ENCODE results near the gene MAP3K7CL.

MAP3K7CL gene

DNA sequence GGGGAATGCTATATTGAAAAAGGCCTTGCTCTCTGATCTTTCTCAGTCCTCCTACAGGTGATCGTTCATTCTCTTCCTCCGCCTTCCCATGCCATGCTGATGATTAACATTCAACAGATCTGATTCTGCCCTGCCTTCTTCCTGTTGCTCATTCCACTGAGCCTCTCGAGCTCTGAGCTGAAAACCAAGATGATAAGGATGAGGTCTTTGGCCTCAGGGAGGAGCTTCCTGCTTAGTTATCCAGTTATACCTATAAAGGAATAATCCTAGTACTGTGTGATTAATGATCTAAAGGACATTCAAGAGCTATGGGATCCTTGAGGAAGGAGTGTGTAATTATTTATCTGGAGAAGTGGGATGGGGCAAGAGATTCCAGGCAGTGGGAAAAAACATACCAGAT is 25.2 kb upstream of the MAP3K7CL start:
- no peak for DNase-seq (ENCODE audit: low read depth in 1 of 2, low spot score in 1 of 2)
- in situ Hi-C loops (cut with HindIII; ENCODE audit: low pct_unique_long_range_greater_than_20kb, low sequenced_read_pairs): no loop called here
- TF ChIP-seq JUND (IDR thresholded peaks at IDR 0.05; ENCODE audit: low read depth): no peak

DNA sequence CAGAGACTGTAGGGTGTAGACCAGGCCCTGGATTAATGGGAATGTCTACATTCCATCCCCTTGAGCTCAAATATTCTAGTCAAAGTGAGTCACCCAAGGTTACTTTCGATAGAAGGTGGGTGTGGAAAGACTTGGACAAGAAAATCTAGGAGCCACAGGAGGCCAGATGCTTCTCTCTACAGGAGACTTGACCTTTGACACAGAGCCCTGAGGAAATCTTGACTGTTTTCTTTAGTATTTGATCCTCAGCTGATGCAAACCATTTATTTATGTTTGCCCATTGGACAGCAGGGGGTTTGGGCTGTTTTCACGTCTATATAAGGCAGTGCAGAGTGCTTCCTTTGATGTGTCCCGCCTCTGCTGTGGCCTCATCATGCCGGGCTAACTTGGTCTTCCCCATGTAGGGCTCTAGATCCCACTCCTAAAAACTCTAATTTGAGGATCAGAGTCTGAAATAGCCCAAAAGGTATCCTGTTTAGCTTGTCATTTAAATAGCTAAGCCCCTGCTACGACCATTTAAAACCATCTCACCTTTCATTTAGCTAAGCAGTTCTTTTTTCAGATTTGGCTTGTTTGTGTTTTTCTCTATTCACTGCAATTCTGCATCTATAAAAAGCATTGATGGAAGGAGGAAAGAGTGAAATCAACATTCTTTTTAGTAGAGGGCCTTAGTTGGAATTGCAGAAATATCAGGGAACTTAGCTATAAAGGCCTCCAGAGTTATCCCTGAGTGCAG is 15.5 kb upstream of the MAP3K7CL start:
- no peak for TF ChIP-seq JUND (IDR thresholded peaks at IDR 0.05; ENCODE audit: low read depth)
- no peak for DNase-seq (ENCODE audit: low read depth in 1 of 2, low spot score in 1 of 2)
- in situ Hi-C loops (cut with HindIII; ENCODE audit: low pct_unique_long_range_greater_than_20kb, low sequenced_read_pairs): no loop called here

DNA sequence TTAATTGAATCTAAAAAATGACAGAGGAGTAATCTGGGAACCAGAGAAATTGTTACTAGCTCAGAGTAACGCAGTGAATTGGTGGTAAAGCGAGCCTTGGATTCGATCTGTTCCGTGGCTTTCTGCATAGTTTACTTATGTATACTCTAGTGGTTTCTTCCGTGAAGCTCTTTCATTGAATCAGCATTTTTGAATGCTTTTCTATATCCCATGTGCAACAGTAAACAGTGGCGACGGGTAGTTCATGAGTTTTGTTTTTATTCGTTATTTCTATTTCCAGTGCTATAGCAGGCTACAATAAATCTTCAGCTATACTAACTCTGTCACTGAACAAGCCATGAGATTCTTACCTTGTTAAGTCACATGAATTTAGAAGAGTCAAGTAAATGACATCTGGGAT is 14.5 kb upstream of the MAP3K7CL start:
- no peak for TF ChIP-seq JUND (IDR thresholded peaks at IDR 0.05; ENCODE audit: low read depth)
- in situ Hi-C loops (cut with HindIII; ENCODE audit: low pct_unique_long_range_greater_than_20kb, low sequenced_read_pairs): no loop called here
- no peak for DNase-seq (ENCODE audit: low read depth in 1 of 2, low spot score in 1 of 2)

DNA sequence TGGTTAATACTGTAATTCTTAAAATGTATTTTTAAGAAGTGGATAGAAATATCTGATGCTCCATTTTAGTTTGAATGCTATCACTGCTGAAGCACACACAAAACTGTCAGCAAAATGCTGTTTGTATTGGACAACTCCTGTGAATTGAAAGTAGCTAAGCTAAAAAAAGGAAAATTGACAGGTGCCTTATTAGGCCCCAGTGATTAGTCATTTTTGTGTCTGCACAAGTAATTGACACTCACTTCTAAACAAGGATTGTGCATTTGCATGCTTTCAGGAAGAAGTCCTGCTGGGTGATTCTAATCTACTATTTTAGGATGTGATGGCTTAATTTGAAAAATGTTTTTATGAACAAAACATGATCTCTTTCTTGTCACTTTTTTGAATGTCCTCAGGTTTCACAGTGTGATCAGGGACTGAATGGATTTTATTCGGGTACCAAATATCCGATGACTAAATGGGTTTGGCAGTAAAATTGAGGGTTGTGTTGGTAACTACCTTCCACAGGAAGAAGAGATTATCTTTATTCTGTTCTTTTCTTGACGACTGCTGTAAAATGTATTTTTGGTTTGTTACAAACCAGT is 13.0 kb upstream of the MAP3K7CL start:
- DNase-seq (ENCODE audit: low read depth in 1 of 2, low spot score in 1 of 2): no peak
- in situ Hi-C loops (cut with HindIII; ENCODE audit: low pct_unique_long_range_greater_than_20kb, low sequenced_read_pairs): no loop called here
- no peak for TF ChIP-seq JUND (IDR thresholded peaks at IDR 0.05; ENCODE audit: low read depth)

DNA sequence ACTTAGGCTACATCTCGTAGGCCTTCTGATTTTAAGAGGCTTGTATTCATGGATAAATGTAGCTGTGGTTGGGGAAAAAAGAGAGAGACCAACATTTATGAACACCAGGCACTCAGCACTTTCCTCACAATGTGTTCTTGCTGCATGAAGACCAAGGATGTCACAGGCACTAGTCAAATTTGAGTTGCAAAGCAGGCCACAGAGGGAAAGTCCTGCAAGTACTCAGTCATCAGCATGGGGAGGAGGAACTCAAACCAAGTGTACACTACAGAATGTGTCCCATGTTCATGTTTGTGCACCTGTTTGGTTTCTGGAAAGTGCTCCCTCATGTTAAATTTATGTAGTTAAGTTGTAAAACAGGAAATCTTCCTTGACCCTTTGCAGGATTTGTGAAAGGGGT is 8.7 kb upstream of the MAP3K7CL start:
- DNase-seq (ENCODE audit: low read depth in 1 of 2, low spot score in 1 of 2): no peak
- in situ Hi-C loops (cut with HindIII; ENCODE audit: low pct_unique_long_range_greater_than_20kb, low sequenced_read_pairs): no loop called here
- no peak for TF ChIP-seq JUND (IDR thresholded peaks at IDR 0.05; ENCODE audit: low read depth)

DNA sequence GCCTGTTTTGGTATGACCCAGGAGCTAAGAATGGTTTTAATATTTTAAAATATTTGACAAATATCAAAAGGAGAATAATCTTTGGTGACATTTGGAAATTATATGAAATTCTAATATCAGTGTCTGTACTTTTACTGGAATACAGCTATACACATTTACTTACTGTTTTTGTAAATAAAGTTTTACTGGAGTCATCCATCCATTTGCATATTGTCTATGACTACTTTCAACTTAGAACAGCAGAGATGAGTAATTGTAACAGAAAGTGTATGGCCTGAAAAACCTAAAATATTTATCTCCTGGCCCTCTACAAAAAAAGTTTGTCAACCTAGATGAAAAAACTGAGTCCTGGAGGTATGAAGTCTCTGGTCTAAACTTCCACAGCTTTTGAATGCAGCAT is 5.8 kb upstream of the MAP3K7CL start:
- in situ Hi-C loops (cut with HindIII; ENCODE audit: low pct_unique_long_range_greater_than_20kb, low sequenced_read_pairs): no loop called here
- TF ChIP-seq JUND (IDR thresholded peaks at IDR 0.05; ENCODE audit: low read depth): no peak
- DNase-seq (ENCODE audit: low read depth in 1 of 2, low spot score in 1 of 2): no peak

DNA sequence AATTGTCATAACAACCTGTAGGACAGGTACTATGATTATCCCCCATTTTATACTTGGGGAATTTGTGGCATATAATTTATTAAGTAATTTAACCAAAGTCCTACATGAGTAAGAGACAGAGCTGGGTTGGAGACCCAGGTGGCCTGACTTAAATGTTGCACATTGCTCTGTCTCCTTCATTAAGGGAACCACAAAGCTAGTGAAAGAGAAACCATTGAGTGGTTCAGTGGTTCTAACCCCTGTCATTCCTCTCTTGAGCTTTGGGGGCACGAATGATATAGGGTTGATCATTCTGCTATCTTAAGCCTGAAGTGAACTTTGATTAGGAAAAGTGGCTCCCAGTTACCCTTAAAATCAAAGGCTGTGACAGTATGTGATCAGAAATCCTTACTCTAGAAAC is 5.3 kb upstream of the MAP3K7CL start:
- in situ Hi-C loops (cut with HindIII; ENCODE audit: low pct_unique_long_range_greater_than_20kb, low sequenced_read_pairs): no loop called here
- no peak for DNase-seq (ENCODE audit: low read depth in 1 of 2, low spot score in 1 of 2)
- TF ChIP-seq JUND (IDR thresholded peaks at IDR 0.05; ENCODE audit: low read depth): no peak

DNA sequence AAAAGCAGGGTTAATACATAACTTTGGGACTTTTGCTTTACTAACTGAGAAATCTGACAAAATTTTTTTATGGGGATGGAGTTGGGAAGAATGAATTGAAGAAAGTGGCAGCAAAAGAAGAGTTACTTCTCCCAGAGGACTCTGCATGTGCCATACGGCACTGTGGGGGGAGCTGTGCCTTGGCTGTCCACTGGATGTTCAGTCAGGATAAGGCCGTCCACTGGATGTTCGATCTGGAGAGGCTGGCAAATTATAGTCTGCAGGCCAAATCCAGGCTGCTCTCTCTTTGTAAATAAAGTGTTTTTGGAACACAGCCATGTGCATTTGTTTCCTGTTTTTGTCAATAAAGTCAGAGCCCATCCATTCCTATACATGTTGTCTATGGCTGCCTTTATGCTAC is 4.5 kb upstream of the MAP3K7CL start:
- in situ Hi-C loops (cut with HindIII; ENCODE audit: low pct_unique_long_range_greater_than_20kb, low sequenced_read_pairs): no loop called here
- no peak for TF ChIP-seq JUND (IDR thresholded peaks at IDR 0.05; ENCODE audit: low read depth)
- no peak for DNase-seq (ENCODE audit: low read depth in 1 of 2, low spot score in 1 of 2)

DNA sequence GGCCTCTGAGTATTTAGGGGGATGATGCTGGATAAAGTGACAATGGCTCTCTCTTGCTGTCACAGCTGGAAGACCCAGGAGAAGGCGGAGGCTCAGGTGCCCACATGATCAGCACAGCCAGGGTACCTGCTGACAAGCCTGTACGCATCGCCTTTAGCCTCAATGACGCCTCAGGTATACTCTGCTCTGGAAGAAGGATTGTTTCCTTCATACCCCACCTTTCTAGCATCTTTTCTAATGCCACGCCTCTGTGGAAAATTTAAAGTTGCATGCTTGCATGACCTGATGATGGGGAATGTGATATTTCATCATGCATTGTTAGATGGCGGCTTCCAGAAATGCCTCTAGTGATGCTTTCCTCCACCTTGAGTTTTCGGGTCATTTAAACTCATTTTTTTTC is 2.8 kb downstream of the MAP3K7CL start:
- no peak for DNase-seq (ENCODE audit: low read depth in 1 of 2, low spot score in 1 of 2)
- in situ Hi-C loops (cut with HindIII; ENCODE audit: low pct_unique_long_range_greater_than_20kb, low sequenced_read_pairs): no loop called here
- no peak for TF ChIP-seq JUND (IDR thresholded peaks at IDR 0.05; ENCODE audit: low read depth)

DNA sequence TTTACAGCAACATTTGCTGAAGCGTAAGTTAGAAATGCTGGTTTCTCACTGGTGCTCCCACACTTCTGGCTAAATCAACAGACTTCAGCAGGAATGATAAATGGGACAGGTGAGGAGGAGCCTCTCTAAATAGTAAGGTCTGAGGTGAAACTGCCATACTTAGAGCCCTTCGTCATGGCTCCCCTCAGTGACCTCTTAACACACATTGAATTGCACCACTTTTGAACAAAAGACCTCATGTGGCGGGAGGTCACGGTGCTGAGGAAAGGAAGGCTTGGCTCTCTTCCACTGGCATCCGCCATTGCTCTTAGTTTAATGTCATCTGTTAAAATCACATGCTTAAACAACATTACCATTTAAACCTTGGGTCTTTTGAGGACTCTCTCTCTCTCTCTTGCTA is 3.4 kb downstream of the MAP3K7CL start:
- no peak for DNase-seq (ENCODE audit: low read depth in 1 of 2, low spot score in 1 of 2)
- no peak for TF ChIP-seq JUND (IDR thresholded peaks at IDR 0.05; ENCODE audit: low read depth)
- in situ Hi-C loops (cut with HindIII; ENCODE audit: low pct_unique_long_range_greater_than_20kb, low sequenced_read_pairs): no loop called here

DNA sequence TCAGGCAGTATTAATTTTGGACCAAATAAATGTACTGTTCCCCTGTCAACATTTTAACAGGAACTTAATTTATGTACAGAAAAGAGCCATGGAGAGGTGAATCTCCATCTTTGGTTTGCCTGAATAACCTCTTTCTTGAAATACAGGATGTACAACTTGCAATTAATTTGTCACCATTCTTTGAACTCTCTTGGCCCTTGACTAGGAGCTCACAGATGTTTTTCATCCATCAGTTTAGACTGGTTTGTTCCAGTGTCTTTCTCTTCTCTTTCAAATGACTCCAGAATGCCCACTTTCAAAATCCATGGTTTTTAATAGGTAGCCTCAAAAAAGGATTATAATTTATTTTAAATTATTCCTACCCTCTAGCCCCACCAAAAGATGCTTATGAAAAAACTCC is 5.0 kb downstream of the MAP3K7CL start:
- no peak for DNase-seq (ENCODE audit: low read depth in 1 of 2, low spot score in 1 of 2)

DNA sequence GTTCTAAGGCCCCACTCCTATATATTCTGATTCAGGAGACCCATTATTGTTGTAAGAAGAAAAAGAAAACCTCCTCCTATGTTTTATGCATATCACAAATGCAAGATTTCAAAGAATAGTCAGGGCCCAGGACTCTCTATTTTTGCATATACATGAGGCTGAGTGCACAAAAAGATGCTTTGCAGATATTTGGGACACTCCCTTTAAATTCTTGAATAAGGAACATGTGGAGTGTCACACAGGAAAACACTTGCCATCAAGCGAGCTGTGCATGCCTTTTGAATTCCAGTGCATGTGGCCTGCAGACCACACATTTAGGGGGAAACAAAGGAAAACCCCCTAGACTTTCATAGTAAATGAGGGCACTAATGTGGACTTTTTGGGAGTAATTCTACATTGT is 5.6 kb downstream of the MAP3K7CL start:
- TF ChIP-seq JUND (IDR thresholded peaks at IDR 0.05; ENCODE audit: low read depth): no peak
- in situ Hi-C loops (cut with HindIII; ENCODE audit: low pct_unique_long_range_greater_than_20kb, low sequenced_read_pairs): no loop called here
- DNase-seq (ENCODE audit: low read depth in 1 of 2, low spot score in 1 of 2): no peak

More for the DNA sequence above, 5.0 kb downstream of the MAP3K7CL start:
- in situ Hi-C loops (cut with HindIII; ENCODE audit: low pct_unique_long_range_greater_than_20kb, low sequenced_read_pairs): no loop called here
- no peak for TF ChIP-seq JUND (IDR thresholded peaks at IDR 0.05; ENCODE audit: low read depth)

DNA sequence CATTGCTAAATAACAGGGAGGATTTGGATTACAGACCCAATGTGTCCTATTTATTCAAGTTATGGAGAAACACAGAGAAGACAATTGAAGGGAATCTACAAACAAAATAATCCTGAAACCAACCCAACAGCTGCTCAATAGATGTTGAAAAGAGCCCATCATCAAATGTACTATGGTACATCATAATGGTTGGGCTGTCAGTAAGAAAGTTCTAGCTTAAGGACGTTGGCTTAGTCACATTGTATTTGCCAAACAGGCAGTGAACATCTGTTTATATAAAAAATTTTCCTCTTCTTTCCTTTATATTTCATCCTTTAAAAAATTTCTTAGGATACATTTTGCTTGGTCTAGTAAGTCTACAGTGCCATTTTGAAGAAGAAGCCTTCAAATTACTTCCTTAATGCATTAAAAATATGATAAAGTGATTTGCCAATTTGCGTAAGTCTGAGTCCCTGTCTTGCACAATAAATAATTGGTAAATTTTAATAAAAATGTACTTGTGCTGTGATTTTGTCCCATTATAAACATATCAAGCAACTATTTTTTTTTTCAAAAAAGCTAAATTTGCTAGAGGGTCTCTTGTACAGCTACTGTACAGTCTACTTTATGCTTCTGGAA is 14.4 kb downstream of the MAP3K7CL start:
- in situ Hi-C loops (cut with HindIII; ENCODE audit: low pct_unique_long_range_greater_than_20kb, low sequenced_read_pairs): no loop called here
- no peak for DNase-seq (ENCODE audit: low read depth in 1 of 2, low spot score in 1 of 2)
- TF ChIP-seq JUND (IDR thresholded peaks at IDR 0.05; ENCODE audit: low read depth): no peak

All from T47D (cell line).